GM10266 (cell line): ENCODE results near the gene GARIN5B.

Source experiments
- DNase-seq: peaks from one replicate; pipeline ENCODE4 v3.0.0; 2012; ENCODE audit errors: extremely low spot score
- CTCF ChIP-seq: IDR thresholded peaks from 2 replicates; pipeline ENCODE4 v1.5.1; 2012; ENCODE audit warnings: mild to moderate bottlenecking, low read depth; ENCODE audit not compliant: control insufficient read depth, insufficient read depth; ENCODE audit errors: missing control alignments

The GARIN5B gene

DNA sequence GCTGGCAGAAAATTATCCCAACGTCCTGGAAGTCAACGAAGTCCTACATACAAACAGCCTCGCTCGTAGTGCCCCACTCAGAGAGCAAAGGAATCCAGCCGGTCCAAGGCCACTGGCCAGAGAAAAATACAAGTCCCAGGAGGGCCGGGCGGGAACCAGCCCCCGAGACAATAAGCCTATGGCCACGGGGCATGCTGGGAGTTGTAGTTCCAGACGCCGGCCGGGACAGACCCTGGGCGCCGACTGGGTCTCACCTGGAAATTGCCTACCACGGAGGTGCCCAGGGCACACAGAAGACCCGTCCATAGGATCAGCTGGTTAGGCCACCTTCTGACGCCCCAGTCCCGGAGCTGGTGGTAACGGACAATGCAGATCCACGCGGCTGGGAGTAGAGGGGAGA is 43.3 kb downstream of the GARIN5B start:
- no peak for DNase-seq
- no peak for TF ChIP-seq CTCF

- TF ChIP-seq CTCF = no peak
- no peak for DNase-seq
Measured at GRCh38 chr19:55316646-55317045, 46.4 kb downstream of the GARIN5B start.

DNA sequence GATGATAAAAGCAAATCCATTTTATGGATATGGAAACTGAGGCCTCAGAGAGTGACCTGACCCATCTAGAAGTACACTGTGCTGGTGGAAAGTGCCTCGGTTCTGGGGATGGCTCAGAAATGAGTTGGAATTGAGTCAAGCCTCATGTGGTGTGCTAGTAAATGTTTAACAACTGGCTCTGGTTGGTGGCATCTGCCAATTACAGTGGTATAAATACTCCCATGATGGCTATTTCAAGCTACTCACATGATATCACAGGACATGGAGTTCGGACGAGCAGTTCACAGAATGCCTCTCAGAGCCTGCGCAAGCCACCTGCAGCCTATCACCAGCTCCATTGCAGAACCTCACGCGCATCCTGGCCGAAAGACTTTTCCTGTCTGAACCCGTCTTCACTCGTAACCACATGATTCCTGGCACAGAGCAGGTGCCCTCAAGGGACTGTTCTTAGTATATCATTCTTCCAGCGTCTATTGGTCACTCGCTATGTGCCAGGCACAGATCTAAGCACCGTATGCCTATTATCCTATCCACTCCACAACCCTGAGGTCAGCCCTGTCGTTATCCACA is 47.0 kb downstream of the GARIN5B start:
- no peak for DNase-seq
- no peak for TF ChIP-seq CTCF

DNA sequence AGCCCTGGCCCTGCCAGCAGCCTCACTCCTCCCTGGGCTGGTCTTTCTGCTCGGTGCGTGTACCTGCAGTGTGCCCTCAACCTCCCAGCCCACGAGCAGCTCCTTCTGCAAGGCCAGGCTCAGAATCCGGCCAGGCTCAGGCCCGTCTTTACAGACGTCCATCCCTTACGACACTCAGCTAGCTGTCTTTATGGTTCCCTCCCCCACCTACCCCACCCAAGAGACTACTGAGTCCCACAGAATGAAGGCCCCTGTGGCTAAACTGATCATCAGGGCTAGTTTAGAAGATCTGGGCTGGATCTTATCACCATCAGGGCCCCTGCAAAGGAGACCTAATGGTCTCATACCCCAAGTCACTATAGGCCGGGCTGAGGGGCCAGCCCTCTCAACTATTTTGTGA is 48.7 kb downstream of the GARIN5B start:
- DNase-seq = no peak
- no peak for TF ChIP-seq CTCF

DNA sequence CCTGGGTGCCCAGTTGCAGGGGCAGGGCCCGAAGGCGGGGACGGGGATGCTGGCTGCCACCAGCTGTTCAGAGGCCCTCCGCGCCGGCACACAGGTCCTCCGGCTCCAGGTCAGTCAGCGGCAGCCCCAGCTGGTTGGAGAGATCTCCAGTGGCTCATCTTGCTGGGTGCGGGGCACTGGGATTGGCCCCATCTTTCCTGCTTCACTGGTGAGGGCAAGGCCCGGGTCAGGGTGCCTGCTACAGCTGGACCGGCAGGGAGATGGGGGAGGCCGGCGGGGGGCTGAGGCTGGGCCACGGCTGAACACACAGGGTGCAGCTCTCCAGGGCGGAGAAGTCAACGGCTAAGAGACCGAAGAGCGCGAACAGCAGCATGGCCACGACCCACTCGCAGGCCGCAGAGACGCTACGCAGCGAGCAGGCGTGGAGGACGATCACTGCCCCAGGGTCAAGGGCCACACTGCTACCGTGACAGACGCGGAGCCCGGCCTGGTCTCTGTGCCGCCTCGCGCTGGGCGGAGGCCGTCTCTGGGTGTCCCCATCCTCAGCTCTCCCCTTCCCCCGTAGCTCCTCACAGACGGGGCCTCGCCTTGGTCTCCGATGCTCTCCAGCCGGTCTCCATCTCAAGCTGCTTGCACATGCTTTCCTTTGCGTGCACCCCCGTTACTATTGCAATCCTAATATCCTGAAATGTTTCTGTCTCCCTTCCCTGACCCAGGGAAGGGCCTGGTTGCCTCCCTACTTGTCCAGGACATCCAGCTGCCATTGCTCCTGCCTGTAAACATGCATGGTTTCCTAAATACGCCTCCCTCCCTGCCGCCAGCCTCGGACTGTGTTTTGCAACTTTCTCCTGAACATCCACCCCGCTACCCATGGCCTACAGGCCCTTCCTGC is 50.2 kb downstream of the GARIN5B start:
- no peak for DNase-seq
- no peak for TF ChIP-seq CTCF

DNA sequence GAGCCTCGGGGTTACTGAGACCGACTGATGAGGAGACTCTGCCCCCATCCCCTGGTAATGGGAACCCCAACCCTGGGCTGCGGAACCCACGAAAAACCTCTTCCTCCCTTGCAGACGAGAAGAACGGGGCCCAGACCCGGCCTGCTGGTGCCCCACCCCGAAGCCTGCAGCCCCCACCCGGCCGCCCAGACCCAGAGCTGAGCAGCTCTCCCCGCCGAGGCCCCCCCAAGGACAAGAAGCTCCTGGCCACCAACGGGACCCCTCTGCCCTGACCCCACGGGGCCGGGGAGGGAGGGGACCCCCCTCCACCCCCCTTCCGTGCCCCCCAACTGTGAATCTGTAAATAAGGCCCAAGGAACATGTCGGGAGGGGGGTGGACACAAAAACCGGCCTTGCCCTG is 51.3 kb downstream of the GARIN5B start:
- no peak for DNase-seq
- TF ChIP-seq CTCF = no peak

DNA sequence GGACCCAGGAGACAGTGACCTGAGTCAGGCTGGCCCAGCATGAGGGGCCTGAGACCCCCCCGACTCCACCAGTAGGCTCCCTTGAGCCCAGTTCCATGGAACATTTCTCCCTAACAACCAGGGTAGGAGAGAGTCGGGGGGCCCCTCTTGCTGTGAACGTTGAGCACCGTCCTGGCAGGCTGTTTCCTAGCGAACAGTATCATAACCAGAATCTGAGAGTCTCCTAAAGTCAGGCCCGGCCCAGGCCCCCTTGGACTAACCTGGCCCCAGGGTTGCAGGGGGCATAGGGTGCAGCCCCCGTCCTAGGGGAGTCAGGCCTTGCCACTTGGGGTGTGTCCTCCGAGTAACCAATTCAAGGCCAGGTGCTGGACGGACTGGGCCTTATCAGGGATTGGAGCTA is 51.7 kb downstream of the GARIN5B start:
- no peak for DNase-seq
- no peak for TF ChIP-seq CTCF
